ENCODE measurements around the gene SLC37A1.

The SLC37A1 gene

GRCh38 chr21:42581336-42581992, 67.8 kb downstream of the SLC37A1 start:
- Mint-ChIP-seq H3K36me3 (ENCODE audit: low read depth) (peaks cover 16% of the 10 kb centered on the region), H3K27ac (no peak overlapping the region), H3K4me1 (ENCODE audit: low read depth) (no peaks in the 10 kb centered on the region), H3K4me3 (no peak overlapping the region), H3K9me3 (peaks cover 5% of the 10 kb centered on the region), H3K27me3 (no peaks in the 10 kb centered on the region)

GRCh38 chr21:42581993-42582786, 68.5 kb downstream of the SLC37A1 start:
- H3K4me3 Mint-ChIP-seq = no peak overlapping the region
- H3K4me1 Mint-ChIP-seq (ENCODE audit: low read depth) = no peaks in the 10 kb centered on the region
- peaks cover 10% of the 10 kb centered on the region for H3K36me3 Mint-ChIP-seq (ENCODE audit: low read depth)
- no peaks in the 10 kb centered on the region for H3K27me3 Mint-ChIP-seq
- no peak overlapping the region for H3K27ac Mint-ChIP-seq
- no peaks in the 10 kb centered on the region for H3K9me3 Mint-ChIP-seq

GRCh38 chr21:42582787-42583476, 69.3 kb downstream of the SLC37A1 start:
- no peaks in the 10 kb centered on the region for H3K9me3 Mint-ChIP-seq
- no peak overlapping the region for H3K4me3 Mint-ChIP-seq
- H3K27ac Mint-ChIP-seq = no peak overlapping the region
- no peaks in the 10 kb centered on the region for H3K27me3 Mint-ChIP-seq
- H3K4me1 Mint-ChIP-seq (ENCODE audit: low read depth) = no peaks in the 10 kb centered on the region
- peaks cover 4% of the 10 kb centered on the region for H3K36me3 Mint-ChIP-seq (ENCODE audit: low read depth)

- Mint-ChIP-seq H3K4me1 (ENCODE audit: low read depth) (no peaks in the 10 kb centered on the region), H3K27me3 (no peaks in the 10 kb centered on the region), H3K27ac (no peak overlapping the region), H3K4me3 (no peak overlapping the region), H3K9me3 (no peaks in the 10 kb centered on the region), H3K36me3 (ENCODE audit: low read depth) (no peaks in the 10 kb centered on the region)
Measured at GRCh38 chr21:42583477-42584295, 70.0 kb downstream of the SLC37A1 start.

GRCh38 chr21:42584296-42584641, 70.6 kb downstream of the SLC37A1 start:
- Mint-ChIP-seq H3K36me3 (ENCODE audit: low read depth) (no peaks in the 10 kb centered on the region), H3K4me1 (ENCODE audit: low read depth) (no peaks in the 10 kb centered on the region), H3K9me3 (no peaks in the 10 kb centered on the region)

GRCh38 chr21:42585881-42586280, 72.2 kb downstream of the SLC37A1 start:
- no peak overlapping the region for H3K4me3 Mint-ChIP-seq
- H3K4me1 Mint-ChIP-seq (ENCODE audit: low read depth) = peaks cover 1% of the 10 kb centered on the region
- no peak overlapping the region for H3K27ac Mint-ChIP-seq
- H3K27me3 Mint-ChIP-seq = no peaks in the 10 kb centered on the region
- no peaks in the 10 kb centered on the region for H3K9me3 Mint-ChIP-seq
- H3K36me3 Mint-ChIP-seq (ENCODE audit: low read depth) = no peaks in the 10 kb centered on the region

More at GRCh38 chr21:42584296-42584641, 70.6 kb downstream of the SLC37A1 start:
- Mint-ChIP-seq H3K27me3 (no peaks in the 10 kb centered on the region), H3K4me3 (no peak overlapping the region), H3K27ac (no peak overlapping the region)

- Mint-ChIP-seq H3K27me3 (no peaks in the 10 kb centered on the region), H3K36me3 (ENCODE audit: low read depth) (no peaks in the 10 kb centered on the region), H3K4me1 (ENCODE audit: low read depth) (peaks cover 6% of the 10 kb centered on the region), H3K27ac (no peak overlapping the region), H3K9me3 (no peaks in the 10 kb centered on the region), H3K4me3 (no peak overlapping the region)
Measured at GRCh38 chr21:42586406-42586805, 72.8 kb downstream of the SLC37A1 start.

- H3K27ac Mint-ChIP-seq = no peak overlapping the region
Measured at GRCh38 chr21:42587036-42587435, 73.4 kb downstream of the SLC37A1 start.

GRCh38 chr21:42590431-42591131, 76.9 kb downstream of the SLC37A1 start:
- Mint-ChIP-seq H3K9me3 (no peaks in the 10 kb centered on the region), H3K4me3 (no peak overlapping the region), H3K36me3 (ENCODE audit: low read depth) (no peaks in the 10 kb centered on the region), H3K27ac (no peak overlapping the region), H3K27me3 (no peaks in the 10 kb centered on the region), H3K4me1 (ENCODE audit: low read depth) (peaks cover 12% of the 10 kb centered on the region)

More at GRCh38 chr21:42587036-42587435, 73.4 kb downstream of the SLC37A1 start:
- H3K9me3 Mint-ChIP-seq = no peaks in the 10 kb centered on the region
- H3K4me3 Mint-ChIP-seq = no peak overlapping the region
- no peaks in the 10 kb centered on the region for H3K36me3 Mint-ChIP-seq (ENCODE audit: low read depth)
- H3K27me3 Mint-ChIP-seq = no peaks in the 10 kb centered on the region
- H3K4me1 Mint-ChIP-seq (ENCODE audit: low read depth) = peaks cover 6% of the 10 kb centered on the region

GRCh38 chr21:42591170-42591869, 77.7 kb downstream of the SLC37A1 start:
- peaks cover 12% of the 10 kb centered on the region for H3K4me1 Mint-ChIP-seq (ENCODE audit: low read depth)
- no peak overlapping the region for H3K4me3 Mint-ChIP-seq
- no peaks in the 10 kb centered on the region for H3K36me3 Mint-ChIP-seq (ENCODE audit: low read depth)
- no peaks in the 10 kb centered on the region for H3K9me3 Mint-ChIP-seq
- H3K27me3 Mint-ChIP-seq = no peaks in the 10 kb centered on the region
- no peak overlapping the region for H3K27ac Mint-ChIP-seq

GRCh38 chr21:42592156-42592820, 78.6 kb downstream of the SLC37A1 start:
- no peaks in the 10 kb centered on the region for H3K36me3 Mint-ChIP-seq (ENCODE audit: low read depth)
- no peaks in the 10 kb centered on the region for H3K9me3 Mint-ChIP-seq
- H3K27ac Mint-ChIP-seq = no peak overlapping the region
- H3K4me1 Mint-ChIP-seq (ENCODE audit: low read depth) = peaks cover 12% of the 10 kb centered on the region
- no peaks in the 10 kb centered on the region for H3K27me3 Mint-ChIP-seq
- no peak overlapping the region for H3K4me3 Mint-ChIP-seq

- Mint-ChIP-seq H3K27ac (no peak overlapping the region), H3K9me3 (no peaks in the 10 kb centered on the region), H3K36me3 (ENCODE audit: low read depth) (no peaks in the 10 kb centered on the region), H3K4me1 (ENCODE audit: low read depth) (peaks cover 12% of the 10 kb centered on the region), H3K27me3 (no peaks in the 10 kb centered on the region), H3K4me3 (no peak overlapping the region)
Measured at GRCh38 chr21:42593007-42593814, 79.6 kb downstream of the SLC37A1 start.

Measured in stimulated activated naive CD8-positive, alpha-beta T cell treated with anti-CD3 and anti-CD28 coated beads, Interleukin-15, Interleukin-2, amounts not matched to agents 100 ng/mL and 50 ng/mL, for 24 hours (primary cell).